ENCODE measurements around the gene CALR. TPM values are rescaled to one million over a fixed set of nuclear protein-coding genes. Genes with fewer than 3 reads are reported as not detected.
"Not testable (repeated sequence)": the region's sequence is repeated elsewhere in the genome, so short reads cannot be mapped to it uniquely, and the experiment has no call there.

The CALR gene
- total RNA-seq, 4 donors from 2014 or later = 171 to 350 (median 229) TPM

- 81% methylated on average over 13 to 16 of the region's 16 CpGs for WGBS, 2 donors
- TF ChIP-seq POLR2A (IDR thresholded peaks at IDR 0.05) = no peak
- TF ChIP-seq CTCF (IDR thresholded peaks at IDR 0.05) = no peak
- H3K4me3 ChIP-seq (ENCODE audit: low read depth, poor library complexity, severe bottlenecking) = no peak overlapping the region
- DNase-seq (ENCODE audit: low spot score in 2 of 2) = no peak
- intact Hi-C loops (cut with DNase I; ENCODE audit: low total_unique reads) = loop anchor here (10.0 kb wide), 1 partner anchor 65 kb away; the partner anchor contains the start of genes DNASE2 and KLF1
These were observed 11.2 kb downstream of the CALR start for GRCh38 chr19:12949363-12950283.

GRCh38 chr19:12952050-12952449, 13.6 kb downstream of the CALR start:
- DNase-seq (ENCODE audit: low spot score in 2 of 2); H3K4me3 ChIP-seq (ENCODE audit: low read depth, poor library complexity, severe bottlenecking); intact Hi-C loops (cut with DNase I; ENCODE audit: low total_unique reads): not testable (repeated sequence)
- WGBS, 2 donors = 85 to 91% methylated on average over 6 of the region's 6 CpGs

- WGBS, 2 donors = 52 to 53% methylated on average over 12 of the region's 12 CpGs
These were observed 14.2 kb downstream of the CALR start for GRCh38 chr19:12952488-12953137.

GRCh38 chr19:12953138-12953798, 14.9 kb downstream of the CALR start:
- intact Hi-C loops (cut with DNase I; ENCODE audit: low total_unique reads) = no loop called here
- DNase-seq (ENCODE audit: low spot score in 2 of 2) = no peak
- WGBS, 2 donors = 49 to 60% methylated on average over 11 of the region's 11 CpGs

More at GRCh38 chr19:12952488-12953137, 14.2 kb downstream of the CALR start:
- DNase-seq (ENCODE audit: low spot score in 2 of 2) = no peak
- TF ChIP-seq CTCF (IDR thresholded peaks at IDR 0.05) = no peak
- TF ChIP-seq POLR2A (IDR thresholded peaks at IDR 0.05) = no peak
- H3K4me3 ChIP-seq (ENCODE audit: low read depth, poor library complexity, severe bottlenecking) = no peak overlapping the region
- intact Hi-C loops (cut with DNase I; ENCODE audit: low total_unique reads) = no loop called here

GRCh38 chr19:12953799-12954611, 15.6 kb downstream of the CALR start:
- intact Hi-C loops (cut with DNase I; ENCODE audit: low total_unique reads) = no loop called here
- no peak for TF ChIP-seq POLR2A (IDR thresholded peaks at IDR 0.05)
- no peak for TF ChIP-seq CTCF (IDR thresholded peaks at IDR 0.05)
- WGBS, 2 donors = 38 to 52% methylated on average over 12 of the region's 12 CpGs
- no peak overlapping the region for H3K4me3 ChIP-seq (ENCODE audit: low read depth, poor library complexity, severe bottlenecking)
- no peak for DNase-seq (ENCODE audit: low spot score in 2 of 2)

More at GRCh38 chr19:12953138-12953798, 14.9 kb downstream of the CALR start:
- H3K4me3 ChIP-seq (ENCODE audit: low read depth, poor library complexity, severe bottlenecking) = no peak overlapping the region
- no peak for TF ChIP-seq CTCF (IDR thresholded peaks at IDR 0.05)
- TF ChIP-seq POLR2A (IDR thresholded peaks at IDR 0.05) = no peak

All from lower leg skin (tissue), 4 donors.